ENCODE results near the gene ARPC3.
"Not testable (repeated sequence)": the region's sequence is repeated elsewhere in the genome, so short reads cannot be mapped to it uniquely, and the experiment has no call there.

ARPC3 gene

GRCh38 chr12:110465024-110465423 is 14.9 kb upstream of the ARPC3 start:
- DNase-seq (ENCODE audit: low spot score): no peak
- no peak for TF ChIP-seq CTCF (IDR thresholded peaks at IDR 0.05; ENCODE audit: extremely low read depth, missing control alignments)

- not testable (repeated sequence) for DNase-seq (ENCODE audit: low spot score)
Measured at GRCh38 chr12:110461189-110461588, 11.1 kb upstream of the ARPC3 start.

- no peak for TF ChIP-seq CTCF (IDR thresholded peaks at IDR 0.05; ENCODE audit: extremely low read depth, missing control alignments)
Measured at GRCh38 chr12:110458756-110459155, 8.6 kb upstream of the ARPC3 start.

GRCh38 chr12:110453569-110454296 is 3.6 kb upstream of the ARPC3 start:
- no peak for DNase-seq (ENCODE audit: low spot score)
- TF ChIP-seq CTCF (IDR thresholded peaks at IDR 0.05; ENCODE audit: extremely low read depth, missing control alignments): no peak

More at GRCh38 chr12:110458756-110459155, 8.6 kb upstream of the ARPC3 start:
- DNase-seq (ENCODE audit: low spot score): no peak

- TF ChIP-seq CTCF (IDR thresholded peaks at IDR 0.05; ENCODE audit: extremely low read depth, missing control alignments): no peak
- DNase-seq (ENCODE audit: low spot score): no peak
Measured at GRCh38 chr12:110451263-110451662, 1.1 kb upstream of the ARPC3 start.

- DNase-seq (ENCODE audit: low spot score): no peak
- TF ChIP-seq CTCF (IDR thresholded peaks at IDR 0.05; ENCODE audit: extremely low read depth, missing control alignments): no peak
Measured at GRCh38 chr12:110444455-110444854, 5.7 kb downstream of the ARPC3 start.

- DNase-seq (ENCODE audit: low spot score): no peak
- TF ChIP-seq CTCF (IDR thresholded peaks at IDR 0.05; ENCODE audit: extremely low read depth, missing control alignments): no peak
Measured at GRCh38 chr12:110436231-110436630, 13.9 kb downstream of the ARPC3 start.

- no peak for DNase-seq (ENCODE audit: low spot score)
- no peak for TF ChIP-seq CTCF (IDR thresholded peaks at IDR 0.05; ENCODE audit: extremely low read depth, missing control alignments)
Measured at GRCh38 chr12:110431957-110432587, 18.1 kb downstream of the ARPC3 start.

GRCh38 chr12:110429676-110430075 is 20.5 kb downstream of the ARPC3 start:
- DNase-seq (ENCODE audit: low spot score): not testable (repeated sequence)
